Upper lobe of left lung (tissue), 6 donors: ENCODE results near the gene STMND1. TPM values are rescaled to one million over a fixed set of nuclear protein-coding genes. Genes with fewer than 3 reads are reported as not detected.
"Not testable (repeated sequence)": the region's sequence is repeated elsewhere in the genome, so short reads cannot be mapped to it uniquely, and the experiment has no call there.

ENCODE experiments used
- ATAC-seq, 2 donors: fragments of 200-7000 bp; cut with Tn5 transposase; one replicate each; pipeline ENCODE4 v1.9.1; 2022; ENCODE audit warnings: mild to moderate bottlenecking in 2 of 2, moderate library complexity in 2 of 2; ENCODE audit not compliant: low FRiP score in 2 of 2
- DNase-seq, 2 donors: peaks; one replicate each; pipeline ENCODE4 v3.0.0-alpha.2; 2019 to 2020
- H3K27ac ChIP-seq, 4 donors: fragments of 200-600 bp; sonication (generic); one replicate each; pipeline ENCODE4 v1.5.1; 2016 to 2019
- H3K27me3 ChIP-seq, 4 donors: fragments of 200-600 bp; sonication (generic); one replicate each; pipeline ENCODE4 v1.5.1; 2017 to 2019
- H3K36me3 ChIP-seq, 4 donors: fragments of 200-600 bp; sonication (generic); one replicate each; pipeline ENCODE4 v1.5.1; 2016 to 2019
- H3K4me1 ChIP-seq, 4 donors: fragments of 200-600 bp; sonication (generic); one replicate each; pipeline ENCODE4 v1.5.1; 2018 to 2019
- H3K4me3 ChIP-seq, 4 donors: fragments of 200-600 bp; sonication (generic); one replicate each; pipeline ENCODE4 v1.5.1; 2017 to 2019; ENCODE audit warnings: mild to moderate bottlenecking in 2 of 4, moderate library complexity in 1 of 4
- H3K9me3 ChIP-seq, 4 donors: fragments of 200-600 bp; sonication (generic); one replicate each; pipeline ENCODE4 v1.5.1; 2018 to 2019
- EP300 ChIP-seq, 4 donors: sonication (generic); formaldehyde crosslinking; IDR thresholded peaks; one replicate each; pipeline ENCODE4 v1.5.1; 2017; ENCODE audit warnings: antibody characterized with exemption in 4 of 4, control low read depth in 2 of 4
- POLR2A ChIP-seq, 4 donors: fragments of 450-650 bp; IDR thresholded peaks; one replicate each; pipeline ENCODE4 v1.5.1; 2016 to 2017; ENCODE audit warnings: antibody characterized with exemption in 4 of 4, mild to moderate bottlenecking in 2 of 4
- POLR2AphosphoS5 ChIP-seq, 2 donors: sonication (generic); formaldehyde crosslinking; IDR thresholded peaks; one replicate each; pipeline ENCODE4 v1.5.1; 2017; ENCODE audit warnings: antibody characterized with exemption in 2 of 2
- WGBS, 2 donors: methylation state at CpG; one replicate each; pipeline ENCODE4 v1.1.5; 2017 to 2018; 5-methylcytosine and 5-hydroxymethylcytosine counted together
- total RNA-seq, 6 donors: library from RNA; depleted of rRNA in 4 of 6; stranded (reverse); fragments of >200 nt in 4 of 6; gene quantifications; one replicate each; pipeline versions ENCODE4 v1.1.0 to v1.2.1, GENCODE V29; 2016 to 2021
- TF ChIP-seq, protein P1 (sequence below), 6 experiments: fragments of 450-650 bp in 4 of 6; fragments of 200-600 bp in 2 of 6; sonication (generic) in 2 of 6; IDR thresholded peaks; one replicate each; pipeline ENCODE4 v1.5.1; 2016 to 2019; ENCODE audit warnings: antibody characterized with exemption in 6 of 6
- donor health status: DM: no; HTN: no; CAD: no; lungs with moderate emphysema.
- donor health status: DM: no; HTN: yes; CAD: no; lungs with severe emphysema.

Gene STMND1
- total RNA-seq, 6 donors from 2014 or later: 2.6 to 12.4 (median 3.6) TPM; not detected in 2

DNA sequence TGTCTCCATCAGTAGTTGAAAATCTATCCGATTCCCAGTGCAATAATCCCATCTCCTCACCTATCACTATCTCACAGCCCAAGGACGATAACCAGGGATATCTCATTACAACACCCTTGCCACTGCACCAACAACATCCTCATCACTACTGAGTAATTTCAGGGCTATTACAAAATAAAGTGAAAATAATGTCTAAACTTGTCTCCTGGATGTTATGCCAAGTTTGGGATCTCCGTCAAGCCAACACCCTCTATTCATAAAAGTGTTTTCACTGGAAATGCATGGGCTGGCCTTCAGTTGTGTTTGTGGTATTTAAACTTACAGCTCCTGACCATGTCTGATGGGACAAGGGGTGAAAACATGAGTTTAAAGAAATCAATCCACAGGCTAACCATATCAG is 42.0 kb upstream of the STMND1 start:
- WGBS, 2 donors: 79 to 86% methylated on average over 3 of the region's 3 CpGs
- Histone ChIP-seq H3K9me3 (no peaks in the 10 kb centered on the region), H3K27me3 (no peaks in the 10 kb centered on the region), H3K4me3 (no peak overlapping the region), H3K27ac (no peak overlapping the region), H3K4me1 (no peaks in the 10 kb centered on the region), H3K36me3 (no peaks in the 10 kb centered on the region)
- DNase-seq (no peak), ATAC-seq (no peak)
- TF ChIP-seq POLR2AphosphoS5 (IDR thresholded peaks at IDR 0.05): no peak
- TF ChIP-seq EP300 (IDR thresholded peaks at IDR 0.05): no peak
- TF ChIP-seq, protein P1, sequence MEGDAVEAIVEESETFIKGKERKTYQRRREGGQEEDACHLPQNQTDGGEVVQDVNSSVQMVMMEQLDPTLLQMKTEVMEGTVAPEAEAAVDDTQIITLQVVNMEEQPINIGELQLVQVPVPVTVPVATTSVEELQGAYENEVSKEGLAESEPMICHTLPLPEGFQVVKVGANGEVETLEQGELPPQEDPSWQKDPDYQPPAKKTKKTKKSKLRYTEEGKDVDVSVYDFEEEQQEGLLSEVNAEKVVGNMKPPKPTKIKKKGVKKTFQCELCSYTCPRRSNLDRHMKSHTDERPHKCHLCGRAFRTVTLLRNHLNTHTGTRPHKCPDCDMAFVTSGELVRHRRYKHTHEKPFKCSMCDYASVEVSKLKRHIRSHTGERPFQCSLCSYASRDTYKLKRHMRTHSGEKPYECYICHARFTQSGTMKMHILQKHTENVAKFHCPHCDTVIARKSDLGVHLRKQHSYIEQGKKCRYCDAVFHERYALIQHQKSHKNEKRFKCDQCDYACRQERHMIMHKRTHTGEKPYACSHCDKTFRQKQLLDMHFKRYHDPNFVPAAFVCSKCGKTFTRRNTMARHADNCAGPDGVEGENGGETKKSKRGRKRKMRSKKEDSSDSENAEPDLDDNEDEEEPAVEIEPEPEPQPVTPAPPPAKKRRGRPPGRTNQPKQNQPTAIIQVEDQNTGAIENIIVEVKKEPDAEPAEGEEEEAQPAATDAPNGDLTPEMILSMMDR (IDR thresholded peaks at IDR 0.05): no peak
- no peak for TF ChIP-seq POLR2A (IDR thresholded peaks at IDR 0.05)

DNA sequence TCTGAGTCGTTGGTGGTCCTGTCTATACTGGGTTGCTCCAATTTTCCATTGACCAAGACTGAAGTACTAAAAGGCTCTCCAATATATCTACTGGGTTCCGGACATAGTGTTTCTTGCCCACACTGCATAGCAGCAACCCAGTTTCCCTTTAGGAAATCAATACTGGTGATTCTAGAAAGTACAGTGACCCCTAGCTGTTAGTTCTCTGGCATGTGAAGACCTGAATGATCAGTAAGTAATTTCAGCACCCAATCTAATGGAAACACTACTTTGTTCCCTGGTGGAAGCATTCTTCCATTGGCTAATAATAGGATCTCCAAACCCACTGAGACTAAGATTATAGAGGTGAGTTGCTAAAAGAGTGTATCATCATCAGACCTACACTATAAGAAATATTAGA is 40.8 kb upstream of the STMND1 start:
- Histone ChIP-seq H3K36me3 (no peaks in the 10 kb centered on the region), H3K4me3 (no peak overlapping the region), H3K9me3 (no peaks in the 10 kb centered on the region), H3K27ac (no peak overlapping the region), H3K27me3 (no peaks in the 10 kb centered on the region), H3K4me1 (no peaks in the 10 kb centered on the region)
- no peak for ATAC-seq
- TF ChIP-seq EP300 (IDR thresholded peaks at IDR 0.05) (no peak), POLR2A (IDR thresholded peaks at IDR 0.05) (no peak), POLR2AphosphoS5 (IDR thresholded peaks at IDR 0.05) (no peak)
- TF ChIP-seq, protein P1 (IDR thresholded peaks at IDR 0.05): no peak
- 81 to 92% methylated on average over 2 of the region's 2 CpGs for WGBS, 2 donors
- DNase-seq: no peak

DNA sequence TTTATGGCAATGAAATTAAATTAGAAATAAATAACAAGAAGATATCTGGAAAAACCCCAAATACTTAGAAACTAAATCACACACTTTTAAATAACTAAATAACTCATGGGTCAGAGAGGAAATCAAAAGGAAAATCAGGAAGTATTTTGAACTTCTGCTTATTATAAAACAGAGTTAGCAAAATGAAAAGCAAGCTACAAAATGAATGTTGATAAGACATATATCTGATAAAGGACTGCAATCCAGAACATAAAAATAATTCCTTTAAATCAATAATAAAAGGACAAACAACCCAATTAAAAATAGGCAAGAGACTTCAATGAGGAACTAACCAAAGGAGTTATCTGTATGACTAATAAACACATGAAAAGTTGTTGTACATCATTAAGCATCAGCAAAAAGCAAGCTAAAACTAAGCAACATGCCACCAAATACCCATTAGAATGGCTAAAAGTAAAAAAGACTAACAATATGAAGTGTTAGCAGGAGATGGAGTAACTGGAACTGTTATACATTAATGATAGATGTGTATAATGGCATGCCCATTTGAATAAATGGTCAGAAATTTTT is 38.9 kb upstream of the STMND1 start:
- TF ChIP-seq EP300 (IDR thresholded peaks at IDR 0.05) (no peak), POLR2A (IDR thresholded peaks at IDR 0.05) (no peak), POLR2AphosphoS5 (IDR thresholded peaks at IDR 0.05) (no peak)
- TF ChIP-seq, protein P1 (IDR thresholded peaks at IDR 0.05): no peak
- no peak overlapping the region for H3K4me3 ChIP-seq
- DNase-seq: no peak
- no peaks in the 10 kb centered on the region for H3K4me1 ChIP-seq
- no peaks in the 10 kb centered on the region for H3K36me3 ChIP-seq
- H3K27me3 ChIP-seq: no peaks in the 10 kb centered on the region
- H3K9me3 ChIP-seq: no peaks in the 10 kb centered on the region
- no peak overlapping the region for H3K27ac ChIP-seq
- ATAC-seq: no peak

DNA sequence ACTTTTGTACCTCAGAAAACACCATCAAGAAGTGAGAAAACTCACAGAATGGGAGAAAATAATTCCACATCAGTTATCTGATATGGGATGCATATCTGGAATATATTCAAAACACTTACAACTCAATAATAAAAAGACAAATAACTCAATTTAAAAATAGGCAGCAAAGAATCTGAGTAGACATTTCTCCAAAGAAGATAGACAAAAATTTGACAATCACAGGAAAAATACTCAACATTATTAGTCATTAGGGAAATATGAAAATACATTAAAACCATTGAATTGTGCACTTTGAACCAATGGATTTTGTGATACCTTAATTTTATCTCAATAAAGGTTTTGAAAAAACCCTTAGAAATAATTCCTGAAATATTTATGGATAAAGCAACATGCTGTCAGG is 36.9 kb upstream of the STMND1 start:
- no peak for ATAC-seq
- H3K4me1 ChIP-seq: no peaks in the 10 kb centered on the region
- H3K27me3 ChIP-seq: no peaks in the 10 kb centered on the region
- H3K27ac ChIP-seq: no peak overlapping the region
- H3K4me3 ChIP-seq: no peak overlapping the region
- no peak for DNase-seq
- H3K9me3 ChIP-seq: peaks cover 0 to 3% (median 0%) of the 10 kb centered on the region in 4 donors
- TF ChIP-seq EP300 (IDR thresholded peaks at IDR 0.05) (no peak), POLR2AphosphoS5 (IDR thresholded peaks at IDR 0.05) (no peak), POLR2A (IDR thresholded peaks at IDR 0.05) (no peak)
- TF ChIP-seq, protein P1 (IDR thresholded peaks at IDR 0.05): no peak
- no peaks in the 10 kb centered on the region for H3K36me3 ChIP-seq

DNA sequence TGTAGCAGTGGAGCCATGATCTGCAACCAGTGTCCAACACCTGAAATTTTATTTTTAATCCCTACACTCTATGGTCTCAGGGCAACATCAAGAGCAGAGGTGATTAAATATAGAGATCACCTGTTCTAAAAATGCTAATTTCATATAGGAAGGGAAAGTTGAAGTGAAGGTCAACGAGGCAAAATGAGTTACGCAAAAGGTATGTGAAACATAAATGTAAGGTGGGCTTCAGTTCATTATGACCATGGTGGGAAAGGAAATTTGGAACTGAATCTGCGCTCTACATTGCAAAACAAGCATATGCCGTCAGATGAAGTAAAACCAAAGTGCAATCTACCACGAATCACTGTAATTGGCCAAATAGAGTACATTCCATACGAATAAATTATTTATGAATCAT is 35.2 kb upstream of the STMND1 start:
- TF ChIP-seq POLR2A (IDR thresholded peaks at IDR 0.05) (no peak), EP300 (IDR thresholded peaks at IDR 0.05) (no peak), POLR2AphosphoS5 (IDR thresholded peaks at IDR 0.05) (no peak)
- TF ChIP-seq, protein P1 (IDR thresholded peaks at IDR 0.05): no peak
- WGBS, 2 donors: 77 to 82% methylated on average over 6 of the region's 6 CpGs
- ATAC-seq (no peak), DNase-seq (no peak)
- Histone ChIP-seq H3K9me3 (peaks cover 0 to 5% (median 0%) of the 10 kb centered on the region in 4 donors), H3K4me1 (no peaks in the 10 kb centered on the region), H3K27me3 (no peaks in the 10 kb centered on the region), H3K27ac (no peak overlapping the region), H3K4me3 (no peak overlapping the region), H3K36me3 (no peaks in the 10 kb centered on the region)

DNA sequence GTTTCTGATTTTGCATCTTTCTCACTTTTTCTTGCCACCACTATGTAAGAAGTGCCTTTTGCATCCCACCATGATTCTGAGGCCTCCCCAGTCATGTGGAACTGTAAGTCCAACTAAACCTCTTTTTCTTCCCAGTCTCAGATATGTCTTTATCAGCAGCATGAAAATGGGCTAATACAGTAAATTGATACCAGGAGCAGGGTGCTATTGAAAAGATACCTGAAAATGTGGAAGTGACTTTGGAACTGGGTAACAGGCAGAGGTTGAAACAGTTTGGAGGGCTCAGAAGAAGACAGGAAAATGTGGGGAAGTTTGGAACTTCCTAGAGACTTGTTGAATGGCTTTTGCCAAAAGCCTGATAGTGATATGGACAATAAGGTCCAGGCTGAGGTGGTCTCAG is 32.9 kb upstream of the STMND1 start:
- DNase-seq, H3K27ac ChIP-seq, H3K36me3 ChIP-seq, H3K4me1 ChIP-seq, H3K4me3 ChIP-seq, ATAC-seq, H3K27me3 ChIP-seq, H3K9me3 ChIP-seq: not testable (repeated sequence)

DNA sequence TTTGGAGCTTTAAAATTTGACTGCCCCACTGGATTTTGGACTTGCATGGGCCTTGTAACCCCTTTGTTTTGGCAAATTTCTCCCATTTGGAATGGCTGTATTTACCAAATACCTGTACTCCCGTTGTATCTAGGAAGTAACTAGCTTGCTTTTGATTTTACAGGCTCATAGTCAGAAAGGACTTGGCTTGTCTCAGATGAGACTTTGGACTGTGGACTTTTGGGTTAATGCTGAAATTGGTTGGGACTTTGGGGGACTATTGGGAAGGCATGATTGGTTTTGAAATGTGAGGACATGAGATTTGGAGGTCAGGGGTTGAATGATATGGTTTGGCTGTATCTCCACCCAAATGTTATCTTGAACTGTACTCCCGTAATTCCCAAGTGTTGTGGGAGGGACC is 31.4 kb upstream of the STMND1 start:
- not testable (repeated sequence) for H3K27me3 ChIP-seq, H3K36me3 ChIP-seq, ATAC-seq, H3K4me1 ChIP-seq, H3K27ac ChIP-seq, H3K4me3 ChIP-seq, DNase-seq, H3K9me3 ChIP-seq
- 75 to 87% methylated on average over 2 of the region's 2 CpGs for WGBS, 2 donors

DNA sequence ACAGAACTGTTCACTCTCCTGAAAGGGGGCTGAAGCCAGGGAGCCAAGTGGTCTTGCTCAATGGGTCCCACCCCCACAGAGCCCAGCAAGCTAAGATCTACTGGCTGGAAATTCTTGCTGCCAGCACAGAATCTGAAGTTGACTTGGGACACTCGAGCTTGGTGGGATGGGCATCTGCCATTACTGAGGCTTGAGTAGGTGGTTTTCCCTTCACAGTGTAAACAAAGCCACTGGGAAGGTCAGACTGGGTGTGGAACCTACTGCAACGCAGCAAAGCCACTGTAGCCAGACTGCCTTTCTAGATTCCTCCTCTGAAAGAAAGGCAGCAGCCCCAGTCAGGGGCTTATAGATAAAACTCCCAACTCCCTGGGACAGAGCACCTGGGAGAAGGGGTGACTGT is 28.3 kb upstream of the STMND1 start:
- H3K4me3 ChIP-seq, H3K4me1 ChIP-seq, H3K9me3 ChIP-seq, H3K36me3 ChIP-seq, H3K27ac ChIP-seq, ATAC-seq, H3K27me3 ChIP-seq: not testable (repeated sequence)
- peak in 1 of 2 donors; percentile 59 for DNase-seq
- 60% methylated on average over 2 of the region's 2 CpGs; no CpG with 5 or more reads in 1 of the 2 donors for WGBS, 2 donors
